Astrocyte (in vitro differentiated cells and primary cell): ENCODE results near the gene MDN1. TPM values are rescaled to one million over a fixed set of nuclear protein-coding genes. Genes with fewer than 3 reads are reported as not detected.

ENCODE experiments used
- DNase-seq: peaks from one replicate; pipeline ENCODE4 v3.0.0-alpha.2; 2010; ENCODE audit warnings: low read depth
- FAIRE-seq: peaks from 2 replicates; lab custom pipeline; 2011; peaks lifted over from hg19 to GRCh38; lab: Jason Lieb, UNC
- H2AFZ ChIP-seq: 2 replicates; pipeline ENCODE4 v1.6.0; 2012; ENCODE audit warnings: low read depth, low read length, inconsistent platforms
- H3K27ac ChIP-seq: 2 replicates; pipeline ENCODE4 v1.5.1; 2011; ENCODE audit warnings: low read depth, low read length, inconsistent platforms
- H3K27me3 ChIP-seq: 2 replicates; pipeline ENCODE4 v1.6.0; 2011; ENCODE audit warnings: low read length, inconsistent platforms; ENCODE audit not compliant: insufficient read depth
- H3K36me3 ChIP-seq: 2 replicates; pipeline ENCODE4 v1.5.1; 2011; ENCODE audit warnings: low read length, inconsistent platforms; ENCODE audit not compliant: insufficient read depth
- H3K4me1 ChIP-seq: 2 replicates; pipeline ENCODE4 v1.5.1; 2011; ENCODE audit warnings: low read length, inconsistent platforms; ENCODE audit not compliant: insufficient read depth
- H3K4me2 ChIP-seq: 2 replicates; pipeline ENCODE4 v1.6.0; 2012; ENCODE audit warnings: low read length, inconsistent platforms
- H3K4me3 ChIP-seq: 2 replicates; pipeline ENCODE4 v1.5.1; 2011; ENCODE audit warnings: low read depth, mild to moderate bottlenecking, low read length, inconsistent platforms; ENCODE audit not compliant: insufficient read depth
- H3K79me2 ChIP-seq: 2 replicates; pipeline ENCODE4 v1.6.0; 2012; ENCODE audit warnings: mild to moderate bottlenecking, low read length, inconsistent platforms; ENCODE audit not compliant: insufficient read depth
- H3K9ac ChIP-seq: 2 replicates; pipeline ENCODE4 v1.6.0; 2012; ENCODE audit warnings: mild to moderate bottlenecking, low read length, inconsistent platforms
- H3K9me3 ChIP-seq: 2 replicates; pipeline ENCODE4 v1.5.1; 2012; ENCODE audit warnings: low read depth, mild to moderate bottlenecking, low read length, inconsistent platforms; ENCODE audit not compliant: insufficient read depth
- H4K20me1 ChIP-seq: 2 replicates; pipeline ENCODE4 v1.6.0; 2012; ENCODE audit warnings: low read length, inconsistent platforms; ENCODE audit not compliant: insufficient read depth
- H3K27ac Mint-ChIP-seq: one replicate; pipeline ENCODE4 v1.8.0; 2021; ENCODE audit warnings: mild to moderate bottlenecking, mixed read lengths; ENCODE audit not compliant: unreplicated experiment
- H3K27me3 Mint-ChIP-seq: one replicate; pipeline ENCODE4 v1.8.0; 2021; ENCODE audit warnings: low read depth, mixed read lengths; ENCODE audit not compliant: unreplicated experiment
- H3K36me3 Mint-ChIP-seq: one replicate; pipeline ENCODE4 v1.8.0; 2021; ENCODE audit warnings: low read depth, mixed read lengths; ENCODE audit not compliant: unreplicated experiment
- H3K4me1 Mint-ChIP-seq: one replicate; pipeline ENCODE4 v1.8.0; 2021; ENCODE audit warnings: low read depth, mixed read lengths; ENCODE audit not compliant: unreplicated experiment
- H3K4me3 Mint-ChIP-seq: one replicate; pipeline ENCODE4 v1.8.0; 2021; ENCODE audit warnings: mild to moderate bottlenecking, moderate library complexity, mixed read lengths; ENCODE audit not compliant: unreplicated experiment
- H3K9me3 Mint-ChIP-seq: one replicate; pipeline ENCODE4 v1.8.0; 2021; ENCODE audit warnings: mild to moderate bottlenecking, mixed read lengths; ENCODE audit not compliant: unreplicated experiment
- EZH2 ChIP-seq: IDR thresholded peaks from 2 replicates; pipeline ENCODE4 v1.6.1; 2012; ENCODE audit warnings: mild to moderate bottlenecking, low read length, inconsistent platforms; ENCODE audit not compliant: insufficient read depth
- total RNA-seq: library from RNA; stranded (reverse); gene quantifications from 2 replicates; pipeline ENCODE4 v1.2.1, GENCODE V29; 2021
- TF ChIP-seq, protein P1 (sequence below): IDR thresholded peaks from 2 replicates; pipeline ENCODE4 v1.5.1; 2011; ENCODE audit warnings: low read depth, mild to moderate bottlenecking, inconsistent platforms, low read length, moderate library complexity; ENCODE audit not compliant: insufficient read depth

Gene MDN1
- total RNA-seq, 1 donor from 2014 or later = 35.7 TPM

- no peaks in the 10 kb centered on the region for H3K4me1 ChIP-seq
- Mint-ChIP-seq H3K27me3 (no peaks in the 10 kb centered on the region), H3K27ac (no peak overlapping the region), H3K4me1 (peaks cover 3% of the 10 kb centered on the region), H3K4me3 (no peak overlapping the region), H3K36me3 (peaks cover 20% of the 10 kb centered on the region), H3K9me3 (no peaks in the 10 kb centered on the region)
- TF ChIP-seq, protein P1, sequence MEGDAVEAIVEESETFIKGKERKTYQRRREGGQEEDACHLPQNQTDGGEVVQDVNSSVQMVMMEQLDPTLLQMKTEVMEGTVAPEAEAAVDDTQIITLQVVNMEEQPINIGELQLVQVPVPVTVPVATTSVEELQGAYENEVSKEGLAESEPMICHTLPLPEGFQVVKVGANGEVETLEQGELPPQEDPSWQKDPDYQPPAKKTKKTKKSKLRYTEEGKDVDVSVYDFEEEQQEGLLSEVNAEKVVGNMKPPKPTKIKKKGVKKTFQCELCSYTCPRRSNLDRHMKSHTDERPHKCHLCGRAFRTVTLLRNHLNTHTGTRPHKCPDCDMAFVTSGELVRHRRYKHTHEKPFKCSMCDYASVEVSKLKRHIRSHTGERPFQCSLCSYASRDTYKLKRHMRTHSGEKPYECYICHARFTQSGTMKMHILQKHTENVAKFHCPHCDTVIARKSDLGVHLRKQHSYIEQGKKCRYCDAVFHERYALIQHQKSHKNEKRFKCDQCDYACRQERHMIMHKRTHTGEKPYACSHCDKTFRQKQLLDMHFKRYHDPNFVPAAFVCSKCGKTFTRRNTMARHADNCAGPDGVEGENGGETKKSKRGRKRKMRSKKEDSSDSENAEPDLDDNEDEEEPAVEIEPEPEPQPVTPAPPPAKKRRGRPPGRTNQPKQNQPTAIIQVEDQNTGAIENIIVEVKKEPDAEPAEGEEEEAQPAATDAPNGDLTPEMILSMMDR = no peak
- no peak for TF ChIP-seq EZH2
- no peaks in the 10 kb centered on the region for H3K9me3 ChIP-seq
- FAIRE-seq (no peak), DNase-seq (no peak)
- H3K27ac ChIP-seq = no peak overlapping the region
- no peaks in the 10 kb centered on the region for H3K79me2 ChIP-seq
- no peaks in the 10 kb centered on the region for H4K20me1 ChIP-seq
- H3K36me3 ChIP-seq = peaks cover 57% of the 10 kb centered on the region
- H3K4me3 ChIP-seq = no peak overlapping the region
- H3K4me2 ChIP-seq = no peak overlapping the region
- H3K9ac ChIP-seq = no peak overlapping the region
- no peaks in the 10 kb centered on the region for H3K27me3 ChIP-seq
- H2AFZ ChIP-seq = no peak overlapping the region
Observed at GRCh38 chr6:89657445-89658158, 162.0 kb downstream of the MDN1 start.

- no peaks in the 10 kb centered on the region for H3K27me3 Mint-ChIP-seq
- peaks cover 3% of the 10 kb centered on the region for H3K4me1 Mint-ChIP-seq
- no peak overlapping the region for H3K4me3 Mint-ChIP-seq
- no peaks in the 10 kb centered on the region for H3K27me3 ChIP-seq
- H2AFZ ChIP-seq = no peak overlapping the region
- H3K4me3 ChIP-seq = no peak overlapping the region
- no peak overlapping the region for H3K27ac ChIP-seq
- no peak for FAIRE-seq
- peaks cover 58% of the 10 kb centered on the region for H3K36me3 ChIP-seq
- TF ChIP-seq, protein P1 = no peak
- TF ChIP-seq EZH2 = no peak
- no peaks in the 10 kb centered on the region for H3K9me3 ChIP-seq
- no peak overlapping the region for H3K27ac Mint-ChIP-seq
- peaks cover 22% of the 10 kb centered on the region for H3K36me3 Mint-ChIP-seq
- no peaks in the 10 kb centered on the region for H3K4me1 ChIP-seq
- no peaks in the 10 kb centered on the region for H4K20me1 ChIP-seq
- H3K9me3 Mint-ChIP-seq = no peaks in the 10 kb centered on the region
- no peaks in the 10 kb centered on the region for H3K79me2 ChIP-seq
- H3K9ac ChIP-seq = no peak overlapping the region
- no peak overlapping the region for H3K4me2 ChIP-seq
- DNase-seq = peak; percentile 34
Observed at GRCh38 chr6:89655122-89655521, 164.5 kb downstream of the MDN1 start.

- no peaks in the 10 kb centered on the region for H3K4me1 ChIP-seq
- no peaks in the 10 kb centered on the region for H4K20me1 ChIP-seq
- no peak overlapping the region for H3K9ac ChIP-seq
- FAIRE-seq = no peak
- TF ChIP-seq EZH2 = no peak
- TF ChIP-seq, protein P1 = no peak
- peaks cover 11% of the 10 kb centered on the region for H3K36me3 Mint-ChIP-seq
- H3K9me3 ChIP-seq = no peaks in the 10 kb centered on the region
- no peaks in the 10 kb centered on the region for H3K27me3 ChIP-seq
- no peaks in the 10 kb centered on the region for H3K27me3 Mint-ChIP-seq
- no peak for DNase-seq
- H3K4me1 Mint-ChIP-seq = peaks cover 3% of the 10 kb centered on the region
- H3K27ac Mint-ChIP-seq = no peak overlapping the region
- no peak overlapping the region for H3K4me2 ChIP-seq
- no peak overlapping the region for H2AFZ ChIP-seq
- no peaks in the 10 kb centered on the region for H3K79me2 ChIP-seq
- no peaks in the 10 kb centered on the region for H3K9me3 Mint-ChIP-seq
- peaks cover 40% of the 10 kb centered on the region for H3K36me3 ChIP-seq
- H3K4me3 ChIP-seq = no peak overlapping the region
- H3K4me3 Mint-ChIP-seq = no peak overlapping the region
- H3K27ac ChIP-seq = no peak overlapping the region
Observed at GRCh38 chr6:89650579-89650978, 169.0 kb downstream of the MDN1 start.
